Hypothalamus (tissue), 51 donors: ENCODE data around the gene HOPX.
"Not testable (repeated sequence)": the region's sequence is repeated elsewhere in the genome, so short reads cannot be mapped to it uniquely, and the experiment has no call there.

Experiments
- DNase-seq, 51 donors: peaks; one replicate each; lab custom pipeline; 2025; lab: John Stamatoyannopoulos, UW

The HOPX gene

DNA sequence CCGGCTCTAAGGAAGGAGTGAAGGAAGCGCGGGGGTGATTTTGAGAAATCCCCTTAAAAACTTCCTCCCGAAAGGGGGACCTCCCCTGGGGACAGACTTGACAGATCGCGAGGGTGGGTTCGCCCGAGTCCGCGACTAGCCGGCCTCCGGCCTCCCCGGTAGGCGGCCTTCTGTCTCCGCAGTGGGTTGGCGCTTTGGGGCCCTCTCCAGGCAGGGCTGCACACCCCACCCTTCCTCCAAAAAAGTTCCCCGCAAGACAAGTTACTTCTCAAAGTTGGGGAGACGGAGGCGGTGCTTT, 24.8 kb downstream of the HOPX start:
- DNase-seq: peak in 15 of 51 donors; percentile 4 to 47 (median 13)

DNA sequence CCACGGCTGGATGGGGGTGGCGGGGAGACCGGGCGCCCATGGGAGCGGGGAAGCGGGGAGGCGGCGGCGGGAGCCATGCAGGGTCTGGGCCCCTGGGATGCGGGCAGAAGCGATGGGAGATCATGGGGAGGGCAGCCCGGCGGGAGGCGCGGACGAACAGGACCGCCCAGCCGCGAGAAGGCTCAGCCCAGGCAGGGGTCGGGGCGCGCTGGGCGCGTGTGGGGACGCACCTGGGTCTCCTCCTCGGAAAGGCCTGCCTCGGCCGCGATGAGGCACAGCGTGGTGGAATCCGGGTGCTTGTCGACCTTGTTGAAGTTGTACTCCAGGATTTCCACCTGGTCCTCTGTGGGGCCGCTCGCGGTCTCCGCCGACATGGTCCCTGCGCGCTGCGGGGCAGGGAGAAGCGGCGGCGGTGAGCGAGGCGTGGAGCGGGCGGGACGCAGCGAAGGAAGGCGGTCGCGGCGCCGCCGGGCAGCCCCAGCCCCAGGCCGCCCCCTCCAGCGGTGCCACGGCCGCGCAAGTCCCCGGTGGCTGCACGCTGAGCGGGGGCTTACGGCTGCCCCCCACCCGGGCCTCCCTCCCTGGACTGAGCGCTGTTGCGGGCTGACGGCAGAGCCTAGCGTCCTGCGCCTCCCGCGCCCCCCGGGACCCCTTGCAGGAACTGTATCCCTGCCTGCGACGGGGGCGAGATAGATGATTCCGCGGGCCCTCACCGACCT, 25.3 kb downstream of the HOPX start:
- DNase-seq: peak in 13 of 51 donors; percentile 16 to 78 (median 41)

DNA sequence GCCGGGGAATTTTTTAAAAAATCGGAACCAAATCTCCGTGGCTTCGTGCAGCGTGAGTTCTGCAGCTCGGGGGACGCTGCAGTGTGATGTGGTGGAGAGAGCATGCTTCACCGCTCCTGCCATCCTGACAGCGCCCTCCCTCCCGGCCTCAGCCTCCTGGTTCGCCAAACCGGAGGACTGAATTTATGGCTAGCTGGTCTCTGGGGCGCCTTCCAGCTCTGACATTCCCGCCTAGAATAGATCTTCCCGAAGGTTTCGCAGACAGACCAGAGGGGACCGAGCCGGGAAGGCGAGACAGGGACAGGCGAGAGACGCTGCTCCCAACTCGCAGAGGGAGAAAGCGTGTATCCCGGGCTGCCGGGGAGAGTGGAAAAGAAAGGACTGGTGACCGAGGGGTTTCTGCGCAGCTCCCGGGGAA, 25.9 kb downstream of the HOPX start:
- DNase-seq: peak in 31 of 51 donors; percentile 7 to 78 (median 25)

DNA sequence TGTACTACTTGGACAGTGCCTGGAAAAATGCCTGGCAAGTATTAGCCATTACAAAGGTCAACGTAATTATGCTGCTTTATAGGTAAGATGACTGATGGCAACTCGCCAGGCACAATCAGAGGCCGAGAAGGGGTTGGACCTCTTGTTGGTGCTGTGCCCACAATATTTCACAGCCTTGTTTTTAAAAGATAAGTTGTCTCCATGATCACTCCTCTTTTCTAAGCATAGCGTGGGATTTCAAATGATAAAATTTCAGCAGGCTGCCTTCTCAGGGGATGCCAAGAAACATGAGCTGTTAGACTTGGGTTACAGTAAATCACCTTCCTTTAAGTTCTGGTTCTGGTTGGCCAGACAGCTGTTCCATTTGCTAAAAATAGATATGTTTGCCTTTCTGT, 26.9 kb downstream of the HOPX start:
- no peak for DNase-seq

DNA sequence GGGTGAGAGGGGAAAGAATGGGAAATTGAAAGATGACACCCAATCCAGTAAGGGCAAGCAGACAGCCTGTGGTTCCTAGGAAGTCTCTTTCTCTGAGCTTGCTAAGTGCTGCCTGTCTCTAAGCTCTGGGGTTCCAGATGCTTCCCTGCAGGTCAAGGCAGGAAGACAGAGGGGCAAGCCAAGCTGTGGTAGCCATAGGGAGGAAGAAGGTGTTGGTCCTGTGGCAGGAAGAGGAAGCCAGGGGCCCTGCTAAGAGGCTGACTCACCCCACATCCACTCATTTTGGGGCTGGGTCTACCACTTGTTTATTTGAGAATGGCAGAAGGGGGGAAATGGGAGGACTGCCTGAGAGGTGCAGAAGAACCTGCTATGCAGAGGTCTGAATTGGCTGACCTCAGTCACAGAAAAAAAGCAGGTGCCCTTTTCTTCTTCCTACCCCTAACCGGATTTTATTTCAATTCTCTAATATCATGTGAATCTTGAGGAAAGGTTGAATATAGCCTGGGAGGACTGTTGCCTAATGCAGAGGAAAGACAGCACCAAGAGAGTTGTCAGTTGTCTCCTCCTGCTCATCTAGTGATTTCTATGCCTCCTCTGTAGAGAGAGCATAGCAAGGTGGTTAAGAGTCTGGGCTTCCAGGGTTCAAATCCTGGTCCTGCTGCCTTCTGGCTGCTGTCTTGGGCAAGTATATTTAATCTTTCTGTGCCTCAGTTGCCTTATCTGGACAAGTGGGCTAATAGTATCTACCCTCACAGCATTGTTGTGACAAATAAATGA, 27.4 kb downstream of the HOPX start:
- DNase-seq: no peak

DNA sequence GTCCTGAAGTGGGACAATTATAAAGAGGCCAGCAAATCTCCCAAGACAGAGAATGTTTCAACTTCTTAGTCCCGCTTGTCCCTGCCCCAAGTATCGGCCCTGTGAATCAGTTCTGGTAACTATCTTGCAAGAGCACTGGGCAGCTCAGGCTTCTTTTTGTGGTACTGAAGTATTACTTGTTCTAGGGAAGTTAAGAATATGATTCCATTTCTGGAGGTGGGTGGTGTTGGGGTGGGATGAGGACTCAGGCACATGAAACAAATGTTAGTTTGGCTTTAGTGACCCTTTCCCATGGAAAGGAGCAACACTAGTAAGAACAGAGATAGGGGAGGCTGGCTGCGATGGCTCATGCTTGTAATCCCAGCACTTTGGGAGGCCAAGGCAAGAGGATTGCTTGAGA, 28.9 kb downstream of the HOPX start:
- DNase-seq: no peak

DNA sequence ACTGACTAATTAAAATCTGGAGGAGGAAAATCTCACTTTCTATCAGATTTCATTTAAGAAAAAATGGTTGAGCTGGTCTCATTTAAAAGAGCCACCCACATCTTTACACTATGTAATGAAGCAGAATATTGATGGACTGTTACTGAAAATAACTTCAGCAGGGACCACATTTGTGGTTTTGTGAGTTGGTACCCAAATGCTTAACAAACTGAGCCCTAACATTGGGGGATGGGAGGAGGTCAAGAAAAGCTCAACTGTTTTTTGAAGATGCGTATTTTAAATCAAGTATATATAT, 30.1 kb downstream of the HOPX start:
- no peak for DNase-seq

DNA sequence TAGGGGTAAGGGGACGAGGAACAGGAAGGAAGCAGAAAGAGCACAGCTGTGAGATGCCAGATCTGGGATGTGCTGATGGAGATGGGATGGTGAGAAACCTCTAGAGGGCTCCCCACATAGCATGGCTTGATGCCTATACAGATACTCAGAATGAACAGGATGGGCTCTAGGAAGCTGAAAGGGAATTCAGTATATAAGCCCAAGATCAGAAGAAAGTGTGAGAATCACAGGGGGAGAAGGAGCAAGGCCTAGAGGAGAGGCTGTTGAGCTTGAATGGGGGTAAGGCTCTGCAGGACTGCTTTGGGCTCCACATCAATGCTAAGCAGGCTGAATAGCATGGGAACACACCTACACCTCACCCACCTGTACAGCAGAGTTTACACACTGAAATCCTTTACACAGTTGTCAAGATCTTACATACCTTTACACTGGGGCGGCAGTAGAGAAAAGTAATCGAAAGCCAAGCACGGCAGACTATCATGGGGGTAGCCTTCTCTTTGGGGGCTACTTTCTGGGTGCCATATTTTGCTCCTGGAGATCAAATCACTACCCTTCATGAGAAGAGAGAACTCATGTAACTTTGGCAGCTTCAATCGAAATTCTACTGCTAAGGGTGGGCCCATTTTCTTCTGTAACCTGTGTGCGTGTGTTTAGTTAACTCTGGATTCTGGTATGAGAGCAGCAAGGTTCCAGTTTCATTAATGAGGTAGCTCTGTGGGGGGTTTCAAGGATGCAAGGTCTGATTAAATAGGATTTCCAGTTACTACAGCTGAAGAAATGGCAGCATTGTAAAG, 30.6 kb downstream of the HOPX start:
- no peak for DNase-seq

DNA sequence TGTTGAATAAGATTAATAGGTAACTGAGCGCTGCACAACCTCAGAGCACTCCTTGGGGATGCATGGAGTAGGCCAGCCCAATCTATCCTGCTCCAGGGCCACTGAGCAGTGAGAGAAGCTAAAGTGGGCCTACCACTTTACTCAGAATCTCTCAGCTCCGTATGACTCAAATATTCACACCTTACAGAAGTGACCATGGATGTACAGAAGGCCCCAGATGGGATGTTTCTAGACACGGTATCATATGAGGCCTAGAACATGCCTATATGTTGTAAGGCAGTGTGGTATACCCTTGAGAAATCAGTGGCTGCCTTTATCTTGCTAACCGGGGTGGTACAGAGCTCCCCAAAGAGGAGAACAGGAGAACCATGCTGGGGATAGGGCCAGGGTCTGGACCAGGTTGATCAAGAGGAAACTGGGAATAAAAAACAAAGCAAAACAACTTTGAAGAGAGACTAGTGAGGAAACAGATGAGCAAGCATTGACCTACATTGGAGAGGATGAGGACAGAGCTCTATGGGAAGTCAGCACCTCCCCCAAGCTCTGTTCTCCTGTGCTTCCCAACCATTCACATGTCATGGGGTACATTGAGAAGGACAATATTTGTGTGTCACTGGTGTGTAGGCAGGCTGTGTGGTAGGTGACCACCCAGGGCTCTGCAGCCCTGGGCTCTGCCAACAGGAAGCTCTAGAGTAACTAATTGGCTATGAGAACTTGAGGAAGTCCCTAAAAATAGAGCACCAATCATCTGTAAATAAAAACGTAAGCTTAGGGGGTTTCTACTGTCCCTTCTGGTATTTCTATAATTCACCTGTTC, 31.4 kb downstream of the HOPX start:
- no peak for DNase-seq

DNA sequence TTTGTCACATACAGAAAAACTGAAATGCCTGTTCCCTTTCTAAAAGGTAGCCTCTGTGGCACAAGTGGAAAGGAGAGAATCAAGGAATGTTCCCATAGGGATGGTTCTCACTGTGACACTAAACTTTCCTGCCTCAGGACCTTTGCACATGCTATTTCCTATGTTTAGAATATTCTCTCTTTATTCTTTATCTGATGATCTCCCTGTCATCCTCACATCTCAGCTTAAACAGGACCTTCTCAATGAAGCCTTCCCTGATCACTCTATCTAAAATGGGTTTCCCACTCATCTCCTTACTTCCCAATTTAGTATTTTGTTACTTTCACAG, 32.3 kb downstream of the HOPX start:
- no peak for DNase-seq

DNA sequence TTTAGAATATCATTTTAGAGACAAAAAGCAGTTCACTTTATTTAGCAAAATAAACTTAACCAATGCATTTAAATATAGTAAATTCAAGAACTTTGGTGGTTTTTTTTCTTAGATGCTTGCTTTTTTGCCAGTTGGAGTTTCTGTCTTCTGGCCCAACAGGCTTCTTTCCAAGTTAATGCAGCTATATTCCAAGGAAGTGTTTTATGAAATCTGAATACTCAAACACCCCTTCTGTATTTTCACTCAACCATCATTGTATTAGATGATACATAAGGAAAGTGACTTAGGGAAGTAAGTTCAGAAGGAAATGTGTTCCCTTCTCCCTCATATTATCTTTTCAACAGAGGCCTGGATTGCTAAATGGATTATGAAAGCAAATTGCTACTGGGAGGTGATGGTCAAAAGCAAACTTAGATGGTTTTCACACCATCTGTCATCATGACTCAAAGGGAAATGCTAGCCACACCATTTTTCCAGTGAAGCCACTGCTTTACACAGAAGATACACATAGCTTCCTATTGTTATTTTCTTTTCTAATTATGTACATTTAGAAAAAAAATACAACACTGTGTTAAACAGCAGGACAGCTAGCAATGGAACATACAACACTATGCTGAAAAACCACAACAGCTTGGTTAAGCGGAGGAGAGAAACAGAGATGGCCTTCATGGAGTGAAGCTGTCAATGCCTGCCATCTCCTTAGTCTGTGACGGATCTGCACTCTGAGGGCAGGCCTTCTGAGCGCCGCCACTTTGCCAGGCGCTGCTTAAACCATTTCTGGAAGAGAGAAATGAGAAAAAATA, 32.9 kb downstream of the HOPX start:
- DNase-seq: no peak

DNA sequence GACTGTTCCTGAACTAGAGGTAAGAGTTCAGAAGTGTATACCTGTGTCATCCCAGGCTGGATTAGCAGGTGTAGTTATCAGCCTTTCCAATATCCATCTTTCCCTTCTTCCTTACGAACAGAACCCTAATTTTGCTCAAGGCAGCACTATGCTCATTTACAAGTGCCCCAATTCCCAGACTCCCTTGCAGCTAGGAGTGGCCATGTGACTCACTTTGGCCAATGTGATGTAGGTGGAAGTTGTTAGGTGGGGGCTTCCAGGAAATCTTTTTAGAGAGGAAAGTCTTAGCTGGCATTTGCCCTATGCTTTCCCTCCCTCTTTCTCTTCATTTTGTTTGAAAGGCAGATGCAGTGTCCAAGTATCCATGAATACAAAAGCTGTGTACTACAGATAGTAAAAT, 34.8 kb downstream of the HOPX start:
- DNase-seq: no peak

DNA sequence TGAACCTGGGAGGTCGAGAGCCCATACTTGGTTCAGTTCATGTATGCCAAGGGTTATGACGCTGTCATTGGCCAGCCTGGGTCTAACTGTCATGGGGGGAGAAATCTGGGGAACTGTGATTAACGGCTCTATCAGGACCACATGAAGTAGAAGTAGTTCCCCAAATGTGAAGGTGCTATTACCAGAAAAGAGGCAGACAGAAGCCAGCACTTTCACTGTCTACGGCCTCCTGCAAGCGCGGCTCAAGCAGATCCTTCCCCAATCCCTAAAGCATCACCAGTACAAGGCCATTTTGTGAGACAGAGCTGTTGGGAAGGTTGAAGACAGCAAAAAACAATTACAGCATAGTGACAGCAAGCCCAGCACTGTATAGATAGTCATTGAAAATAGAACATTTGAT, 37.5 kb downstream of the HOPX start:
- DNase-seq: no peak

DNA sequence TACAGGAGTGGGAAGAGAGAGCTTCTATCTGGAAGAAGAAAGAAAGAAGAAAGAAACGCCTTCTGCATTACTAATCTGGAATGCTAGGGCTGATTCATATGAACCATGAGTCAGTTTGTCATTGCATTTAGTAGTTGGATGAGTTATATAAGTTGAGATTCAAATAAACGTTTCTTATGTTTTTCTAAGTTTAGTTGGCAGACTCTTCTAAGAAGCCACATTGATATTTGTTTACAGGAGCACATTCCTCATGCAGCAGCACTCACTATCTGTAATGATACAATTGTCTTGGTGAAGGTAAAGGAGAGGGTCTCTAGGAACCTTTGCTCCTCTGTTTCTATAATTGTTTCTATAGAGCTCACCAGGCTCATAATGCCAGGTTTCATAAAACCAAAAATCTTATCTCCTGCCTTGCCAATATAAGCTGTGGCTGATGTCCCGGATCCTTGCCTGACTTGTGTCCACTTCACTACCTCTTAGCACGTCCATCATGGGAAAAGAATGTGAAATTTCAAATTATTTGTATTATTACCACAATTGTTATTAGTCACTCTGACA, 39.5 kb downstream of the HOPX start:
- DNase-seq: peak in 1 of 51 donors; percentile 19

DNA sequence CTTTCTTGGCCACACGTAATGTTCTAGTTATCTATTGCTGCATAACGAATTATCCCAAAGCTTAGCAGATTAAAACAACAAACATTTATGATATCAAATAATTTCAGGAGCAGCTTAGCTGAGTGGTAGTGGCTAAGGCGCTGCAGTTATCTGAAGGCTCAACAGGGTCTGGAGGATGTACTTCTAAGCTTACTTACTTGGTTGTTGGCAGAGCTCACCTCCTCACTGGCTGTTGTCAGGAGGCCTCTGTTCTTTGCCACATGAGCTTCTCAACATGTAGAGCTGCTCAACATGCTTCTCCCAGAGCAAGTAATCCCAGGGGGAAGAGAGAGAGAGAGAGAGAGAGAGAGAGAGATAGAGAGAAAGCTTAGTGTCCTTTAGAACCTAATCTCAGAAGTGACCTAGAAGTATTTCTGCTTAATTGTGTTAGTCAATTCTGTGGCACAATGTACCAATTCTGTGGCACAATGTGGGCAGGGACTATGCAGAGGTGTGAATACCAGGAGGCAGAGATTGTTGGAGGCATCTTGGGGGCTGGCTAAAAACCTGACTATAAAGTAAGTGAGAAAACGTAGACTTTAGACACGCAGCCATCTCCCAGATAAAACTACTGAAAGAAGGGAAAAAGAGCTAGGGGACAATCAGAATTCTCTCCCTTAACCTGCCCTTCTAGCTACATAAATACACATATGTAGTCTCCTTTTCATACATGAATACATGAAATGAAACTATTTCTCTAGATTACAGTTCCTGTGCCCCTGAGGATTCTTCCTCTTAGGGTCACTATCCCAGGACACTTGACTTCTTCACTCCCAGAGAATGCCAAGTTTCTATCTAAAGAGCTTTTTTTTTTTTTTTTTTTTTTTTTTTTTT, 40.2 kb downstream of the HOPX start:
- peak in 1 of 51 donors; percentile 19 for DNase-seq

DNA sequence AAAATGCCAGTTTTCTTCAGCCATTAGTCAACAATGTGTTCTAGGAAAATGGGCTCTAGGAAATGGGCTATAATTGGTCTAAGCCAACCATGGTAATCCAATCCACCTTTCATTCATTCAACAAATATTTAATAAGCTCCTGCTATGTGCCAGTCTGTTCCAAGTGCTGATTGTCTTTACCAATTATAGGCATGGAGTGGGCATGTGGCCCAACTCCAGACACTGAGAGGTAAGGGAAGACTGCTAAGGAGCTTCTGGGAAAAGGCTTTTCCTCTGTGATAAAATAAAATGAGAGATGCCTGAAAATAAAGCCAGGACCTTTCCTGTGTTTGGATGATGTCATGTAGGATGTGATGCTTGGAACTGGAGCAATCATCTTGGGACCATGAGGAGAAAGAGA, 43.3 kb downstream of the HOPX start:
- no peak for DNase-seq

DNA sequence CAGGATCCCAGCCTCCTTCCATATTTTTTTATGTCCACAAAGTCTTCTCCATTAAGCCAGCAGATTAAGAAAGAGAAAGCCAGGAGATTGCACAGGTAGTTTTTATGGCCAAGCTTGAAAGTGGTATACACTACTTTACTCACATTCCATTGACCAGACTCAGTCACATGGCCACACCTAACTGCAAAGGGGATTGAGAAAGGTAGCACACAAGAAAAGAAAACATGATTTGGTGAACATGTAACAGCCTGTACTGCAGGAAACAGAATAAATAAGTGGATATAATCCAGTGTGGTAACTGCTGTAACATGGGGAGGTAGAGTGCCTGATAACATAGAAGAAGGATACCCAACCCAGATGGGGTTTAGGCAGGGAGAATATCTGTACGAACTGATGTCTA, 43.9 kb downstream of the HOPX start:
- no peak for DNase-seq

DNA sequence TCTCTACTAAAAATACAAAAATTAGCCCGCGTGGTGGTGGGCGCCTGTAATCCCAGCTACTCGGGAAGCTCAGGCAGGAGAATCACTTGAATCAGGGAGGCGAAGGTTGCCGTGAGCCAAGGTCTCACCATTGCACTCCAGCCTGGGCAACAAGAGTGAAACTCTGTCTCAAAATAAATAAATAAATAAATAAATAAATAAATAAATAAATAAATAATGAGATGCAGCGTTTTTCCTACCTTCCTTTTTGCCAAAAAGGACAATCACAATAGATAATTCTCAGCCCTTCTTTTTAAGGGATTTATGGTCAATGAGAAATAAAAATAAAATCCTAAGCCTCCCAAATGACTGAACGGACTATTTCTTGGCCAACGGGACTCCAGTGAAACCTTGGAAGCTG, 46.1 kb downstream of the HOPX start:
- not testable (repeated sequence) for DNase-seq

DNA sequence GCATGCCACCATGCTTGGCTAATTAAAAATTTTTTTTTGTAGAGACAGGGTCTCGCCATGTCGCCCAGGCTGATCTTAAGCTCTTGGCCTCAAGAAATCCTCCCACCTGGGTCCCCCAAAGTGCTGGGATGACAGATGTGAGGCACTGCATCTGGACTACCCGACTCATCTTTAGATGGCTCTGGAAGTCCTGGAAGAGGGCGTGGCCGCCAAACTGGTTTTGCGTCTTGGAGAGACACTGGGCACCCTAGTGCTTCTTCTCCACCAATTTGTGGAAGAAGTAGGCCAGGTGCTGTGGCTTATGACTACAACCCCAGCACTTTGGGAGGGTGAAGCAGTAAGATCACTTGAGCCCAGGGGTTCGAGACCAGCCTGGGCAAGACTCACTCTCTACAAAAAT, 47.6 kb downstream of the HOPX start:
- DNase-seq: no peak
